IPS-18a (cell line): Measurements from ENCODE around the gene GARIN5A.

Source experiments
- H3K27ac ChIP-seq: one replicate; pipeline ENCODE4 v1.5.1; 2013; ENCODE audit warnings: low read length
- H3K27me3 ChIP-seq: one replicate; pipeline ENCODE4 v1.6.1; 2013; ENCODE audit warnings: mild to moderate bottlenecking, low read length; ENCODE audit not compliant: control insufficient read depth, insufficient read depth
- H3K36me3 ChIP-seq: one replicate; pipeline ENCODE4 v1.6.1; 2013; ENCODE audit warnings: low read depth, low read length; ENCODE audit not compliant: control insufficient read depth
- H3K4me1 ChIP-seq: one replicate; pipeline ENCODE4 v1.6.1; 2013; ENCODE audit warnings: low read depth, low read length; ENCODE audit not compliant: control insufficient read depth
- H3K4me3 ChIP-seq: one replicate; pipeline ENCODE4 v1.5.1; 2013; ENCODE audit warnings: low read length
- H3K9ac ChIP-seq: one replicate; pipeline ENCODE4 v1.6.1; 2013; ENCODE audit warnings: mild to moderate bottlenecking, low read length, moderate library complexity
- H3K9me3 ChIP-seq: one replicate; pipeline ENCODE4 v1.6.1; 2013; ENCODE audit warnings: low read depth, low read length; ENCODE audit not compliant: control insufficient read depth

Gene GARIN5A

GRCh38 chr19:50468818-50469217 is 7.8 kb downstream of the GARIN5A start:
- Histone ChIP-seq H3K4me3 (no peak overlapping the region), H3K27me3 (no peaks in the 10 kb centered on the region), H3K9ac (no peak overlapping the region), H3K27ac (no peak overlapping the region), H3K36me3 (no peaks in the 10 kb centered on the region), H3K4me1 (peaks cover 6% of the 10 kb centered on the region), H3K9me3 (no peaks in the 10 kb centered on the region)

GRCh38 chr19:50467566-50467965 is 9.1 kb downstream of the GARIN5A start:
- Histone ChIP-seq H3K27me3 (no peaks in the 10 kb centered on the region), H3K9me3 (no peaks in the 10 kb centered on the region), H3K4me1 (peaks cover 6% of the 10 kb centered on the region), H3K4me3 (no peak overlapping the region), H3K9ac (no peak overlapping the region), H3K27ac (no peak overlapping the region), H3K36me3 (no peaks in the 10 kb centered on the region)

GRCh38 chr19:50466706-50467039 is 10.0 kb downstream of the GARIN5A start:
- H3K27me3 ChIP-seq, result no peaks in the 10 kb centered on the region
- H3K9me3 ChIP-seq, result no peaks in the 10 kb centered on the region
- no peak overlapping the region for H3K27ac ChIP-seq
- peaks cover 6% of the 10 kb centered on the region for H3K4me1 ChIP-seq
- H3K4me3 ChIP-seq, result no peak overlapping the region
- no peaks in the 10 kb centered on the region for H3K36me3 ChIP-seq
- no peak overlapping the region for H3K9ac ChIP-seq

GRCh38 chr19:50465986-50466705 is 10.5 kb downstream of the GARIN5A start:
- no peak overlapping the region for H3K9ac ChIP-seq
- no peak overlapping the region for H3K27ac ChIP-seq
- no peaks in the 10 kb centered on the region for H3K36me3 ChIP-seq

GRCh38 chr19:50465000-50465399 is 11.6 kb downstream of the GARIN5A start:
- no peak overlapping the region for H3K27ac ChIP-seq
- H3K4me1 ChIP-seq, result peaks cover 6% of the 10 kb centered on the region
- H3K27me3 ChIP-seq, result no peaks in the 10 kb centered on the region
- no peaks in the 10 kb centered on the region for H3K36me3 ChIP-seq
- no peak overlapping the region for H3K4me3 ChIP-seq
- H3K9ac ChIP-seq, result no peak overlapping the region
- H3K9me3 ChIP-seq, result no peaks in the 10 kb centered on the region

More at GRCh38 chr19:50465986-50466705, 10.5 kb downstream of the GARIN5A start:
- Histone ChIP-seq H3K9me3 (no peaks in the 10 kb centered on the region), H3K4me3 (no peak overlapping the region), H3K4me1 (peaks cover 6% of the 10 kb centered on the region), H3K27me3 (no peaks in the 10 kb centered on the region)

GRCh38 chr19:50464348-50464747 is 12.3 kb downstream of the GARIN5A start:
- H3K27ac ChIP-seq, result no peak overlapping the region
- no peak overlapping the region for H3K4me3 ChIP-seq
- H3K4me1 ChIP-seq, result peaks cover 6% of the 10 kb centered on the region
- H3K36me3 ChIP-seq, result no peaks in the 10 kb centered on the region
- H3K9me3 ChIP-seq, result no peaks in the 10 kb centered on the region
- no peak overlapping the region for H3K9ac ChIP-seq
- no peaks in the 10 kb centered on the region for H3K27me3 ChIP-seq

- no peaks in the 10 kb centered on the region for H3K27me3 ChIP-seq
- H3K4me1 ChIP-seq, result peaks cover 6% of the 10 kb centered on the region
- no peak overlapping the region for H3K4me3 ChIP-seq
- H3K9ac ChIP-seq, result no peak overlapping the region
- no peaks in the 10 kb centered on the region for H3K9me3 ChIP-seq
- no peaks in the 10 kb centered on the region for H3K36me3 ChIP-seq
- H3K27ac ChIP-seq, result no peak overlapping the region
Measured at GRCh38 chr19:50462970-50463369, 13.7 kb downstream of the GARIN5A start.

GRCh38 chr19:50461066-50461875 is 15.4 kb downstream of the GARIN5A start:
- no peaks in the 10 kb centered on the region for H3K9me3 ChIP-seq
- no peak overlapping the region for H3K27ac ChIP-seq
- H3K27me3 ChIP-seq, result no peaks in the 10 kb centered on the region
- no peaks in the 10 kb centered on the region for H3K36me3 ChIP-seq
- H3K9ac ChIP-seq, result no peak overlapping the region
- H3K4me1 ChIP-seq, result peaks cover 6% of the 10 kb centered on the region
- H3K4me3 ChIP-seq, result no peak overlapping the region

GRCh38 chr19:50460161-50460765 is 16.4 kb downstream of the GARIN5A start:
- H3K4me3 ChIP-seq, result no peak overlapping the region
- H3K36me3 ChIP-seq, result no peaks in the 10 kb centered on the region
- H3K9me3 ChIP-seq, result no peaks in the 10 kb centered on the region
- no peaks in the 10 kb centered on the region for H3K4me1 ChIP-seq
- no peaks in the 10 kb centered on the region for H3K27me3 ChIP-seq
- no peak overlapping the region for H3K27ac ChIP-seq
- H3K9ac ChIP-seq, result no peak overlapping the region

GRCh38 chr19:50459638-50460037 is 17.0 kb downstream of the GARIN5A start:
- Histone ChIP-seq H3K9ac (no peak overlapping the region), H3K4me3 (no peak overlapping the region), H3K4me1 (no peaks in the 10 kb centered on the region), H3K9me3 (no peaks in the 10 kb centered on the region), H3K36me3 (no peaks in the 10 kb centered on the region), H3K27me3 (no peaks in the 10 kb centered on the region), H3K27ac (no peak overlapping the region)

- no peak overlapping the region for H3K27ac ChIP-seq
- H3K27me3 ChIP-seq, result no peaks in the 10 kb centered on the region
- no peak overlapping the region for H3K9ac ChIP-seq
- no peaks in the 10 kb centered on the region for H3K9me3 ChIP-seq
- H3K36me3 ChIP-seq, result no peaks in the 10 kb centered on the region
- H3K4me3 ChIP-seq, result no peak overlapping the region
- no peaks in the 10 kb centered on the region for H3K4me1 ChIP-seq
Measured at GRCh38 chr19:50459067-50459456, 17.6 kb downstream of the GARIN5A start.
